Loucy (cell line): ENCODE results near the gene SRD5A2.

ENCODE experiments used
- H2AFZ ChIP-seq: fragments of 200-600 bp; sonication (generic); 2 replicates; pipeline ENCODE4 v1.6.0; 2016; ENCODE audit warnings: antibody characterized with exemption, mild to moderate bottlenecking, low read length, moderate library complexity
- H3F3A ChIP-seq: fragments of 200-600 bp; 2 replicates; pipeline ENCODE4 v1.6.0; 2016; ENCODE audit warnings: antibody characterized with exemption, low read depth, mild to moderate bottlenecking
- H3K27me3 ChIP-seq: fragments of 200-600 bp; sonication (generic); 2 replicates; pipeline ENCODE4 v1.6.1; 2014; ENCODE audit warnings: low read length, mild to moderate bottlenecking; ENCODE audit not compliant: insufficient read depth, poor library complexity, severe bottlenecking
- H3K36me3 ChIP-seq: fragments of 200-600 bp; sonication (generic); 2 replicates; pipeline ENCODE4 v1.6.1; 2016; ENCODE audit warnings: low read length; ENCODE audit not compliant: insufficient read depth
- H3K4me1 ChIP-seq: fragments of 200-600 bp; sonication (generic); 2 replicates; pipeline ENCODE4 v1.5.1; 2014; ENCODE audit warnings: low read length, mild to moderate bottlenecking; ENCODE audit not compliant: insufficient read depth, poor library complexity, severe bottlenecking
- H3K4me2 ChIP-seq: fragments of 200-600 bp; sonication (generic); 2 replicates; pipeline ENCODE4 v1.6.0; 2014; ENCODE audit warnings: antibody characterized with exemption, low read length, low read depth, mild to moderate bottlenecking; ENCODE audit not compliant: poor library complexity, severe bottlenecking
- H3K4me3 ChIP-seq: fragments of 200-600 bp; sonication (generic); 2 replicates; pipeline ENCODE4 v1.5.1; 2014; ENCODE audit warnings: low read length, mild to moderate bottlenecking, mixed read lengths; ENCODE audit not compliant: poor library complexity, severe bottlenecking
- H3K79me2 ChIP-seq: fragments of 200-600 bp; sonication (generic); 2 replicates; pipeline ENCODE4 v1.6.1; 2014; ENCODE audit warnings: low read length; ENCODE audit not compliant: insufficient read depth
- H3K9ac ChIP-seq: fragments of 200-600 bp; sonication (generic); 2 replicates; pipeline ENCODE4 v1.6.0; 2014; ENCODE audit warnings: mild to moderate bottlenecking, low read depth, low read length, moderate library complexity; ENCODE audit not compliant: poor library complexity, severe bottlenecking
- H3K9me2 ChIP-seq: fragments of 200-600 bp; sonication (generic); replicated peaks from 2 replicates; pipeline ENCODE4 v1.6.1; 2016; ENCODE audit warnings: low read depth, low read length, mixed read lengths
- H3K9me3 ChIP-seq: fragments of 200-600 bp; sonication (generic); 2 replicates; pipeline ENCODE4 v1.6.1; 2014; ENCODE audit warnings: mild to moderate bottlenecking, antibody characterized with exemption, low read length, low read depth; ENCODE audit not compliant: insufficient read depth
- H4K20me1 ChIP-seq: fragments of 200-600 bp; sonication (generic); 2 replicates; pipeline ENCODE4 v1.6.0; 2014; ENCODE audit warnings: antibody characterized with exemption, low read length, mild to moderate bottlenecking; ENCODE audit not compliant: insufficient read depth, poor library complexity, severe bottlenecking
- EZH2phosphoT487 ChIP-seq: fragments of 200-600 bp; IDR thresholded peaks from 2 replicates; pipeline ENCODE4 v1.6.1; 2018; ENCODE audit warnings: antibody characterized with exemption, mild to moderate bottlenecking, moderate library complexity, borderline replicate concordance
- TF ChIP-seq, protein P1 (sequence below): fragments of 200-600 bp; sonication (generic); conservative IDR thresholded peaks from 2 replicates; pipeline ENCODE4 v1.5.1; 2014; ENCODE audit warnings: mild to moderate bottlenecking, antibody characterized with exemption, low read length

The SRD5A2 gene

DNA sequence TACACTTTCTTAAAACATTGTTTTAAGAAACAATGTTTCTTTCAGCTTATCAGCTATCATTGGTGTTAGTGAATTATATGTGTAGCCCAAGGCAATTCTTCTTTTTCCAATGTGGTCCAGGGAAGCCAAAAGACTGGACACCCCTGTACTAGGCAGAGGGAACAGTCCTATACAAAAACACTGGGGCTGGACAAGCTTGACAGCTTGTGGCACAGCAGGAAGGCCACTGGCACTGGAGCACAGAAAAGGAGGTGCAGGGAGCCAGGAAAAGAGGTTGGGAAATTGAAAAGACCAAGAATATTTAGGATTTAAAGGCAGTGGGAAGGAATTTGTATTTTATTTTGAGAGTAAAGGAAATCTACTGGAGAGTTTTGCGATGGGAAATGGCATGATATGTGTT is 47.7 kb downstream of the SRD5A2 start:
- Histone ChIP-seq H3K9ac (no peak overlapping the region), H3K4me1 (no peaks in the 10 kb centered on the region), H3K4me2 (no peak overlapping the region), H3F3A (no peaks in the 10 kb centered on the region), H2AFZ (no peak overlapping the region), H3K9me2 (no peaks in the 10 kb centered on the region), H3K4me3 (no peak overlapping the region), H3K36me3 (no peaks in the 10 kb centered on the region), H3K9me3 (no peaks in the 10 kb centered on the region), H4K20me1 (no peaks in the 10 kb centered on the region), H3K27me3 (no peaks in the 10 kb centered on the region), H3K79me2 (no peaks in the 10 kb centered on the region)
- no peak for TF ChIP-seq EZH2phosphoT487
- TF ChIP-seq, protein P1, sequence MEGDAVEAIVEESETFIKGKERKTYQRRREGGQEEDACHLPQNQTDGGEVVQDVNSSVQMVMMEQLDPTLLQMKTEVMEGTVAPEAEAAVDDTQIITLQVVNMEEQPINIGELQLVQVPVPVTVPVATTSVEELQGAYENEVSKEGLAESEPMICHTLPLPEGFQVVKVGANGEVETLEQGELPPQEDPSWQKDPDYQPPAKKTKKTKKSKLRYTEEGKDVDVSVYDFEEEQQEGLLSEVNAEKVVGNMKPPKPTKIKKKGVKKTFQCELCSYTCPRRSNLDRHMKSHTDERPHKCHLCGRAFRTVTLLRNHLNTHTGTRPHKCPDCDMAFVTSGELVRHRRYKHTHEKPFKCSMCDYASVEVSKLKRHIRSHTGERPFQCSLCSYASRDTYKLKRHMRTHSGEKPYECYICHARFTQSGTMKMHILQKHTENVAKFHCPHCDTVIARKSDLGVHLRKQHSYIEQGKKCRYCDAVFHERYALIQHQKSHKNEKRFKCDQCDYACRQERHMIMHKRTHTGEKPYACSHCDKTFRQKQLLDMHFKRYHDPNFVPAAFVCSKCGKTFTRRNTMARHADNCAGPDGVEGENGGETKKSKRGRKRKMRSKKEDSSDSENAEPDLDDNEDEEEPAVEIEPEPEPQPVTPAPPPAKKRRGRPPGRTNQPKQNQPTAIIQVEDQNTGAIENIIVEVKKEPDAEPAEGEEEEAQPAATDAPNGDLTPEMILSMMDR: no peak

DNA sequence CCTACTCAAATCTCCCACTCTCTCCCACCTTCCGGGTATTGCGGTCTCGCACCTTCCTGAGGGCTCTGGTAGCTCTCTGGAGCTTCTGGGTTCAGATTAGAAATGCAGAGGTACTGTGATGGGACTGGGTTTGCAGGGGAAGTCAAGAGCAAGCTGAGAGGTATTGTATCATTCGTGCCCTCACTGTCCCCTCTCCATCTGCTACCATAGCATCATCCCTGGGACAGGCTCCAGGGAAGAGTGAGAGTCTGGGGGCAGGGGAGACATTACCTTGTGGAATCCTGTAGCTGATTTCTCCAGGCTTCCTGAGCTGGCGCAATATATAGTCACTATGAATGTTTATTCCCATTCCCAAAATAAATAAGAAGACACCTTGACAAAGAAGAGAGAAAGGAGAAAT is 49.6 kb downstream of the SRD5A2 start:
- Histone ChIP-seq H4K20me1 (no peaks in the 10 kb centered on the region), H2AFZ (no peak overlapping the region), H3K27me3 (no peaks in the 10 kb centered on the region), H3K4me2 (no peak overlapping the region), H3K79me2 (no peaks in the 10 kb centered on the region), H3K36me3 (no peaks in the 10 kb centered on the region), H3K4me3 (no peak overlapping the region), H3K4me1 (no peaks in the 10 kb centered on the region), H3K9ac (no peak overlapping the region), H3K9me3 (no peaks in the 10 kb centered on the region), H3F3A (no peaks in the 10 kb centered on the region), H3K9me2 (no peaks in the 10 kb centered on the region)
- TF ChIP-seq EZH2phosphoT487: no peak

DNA sequence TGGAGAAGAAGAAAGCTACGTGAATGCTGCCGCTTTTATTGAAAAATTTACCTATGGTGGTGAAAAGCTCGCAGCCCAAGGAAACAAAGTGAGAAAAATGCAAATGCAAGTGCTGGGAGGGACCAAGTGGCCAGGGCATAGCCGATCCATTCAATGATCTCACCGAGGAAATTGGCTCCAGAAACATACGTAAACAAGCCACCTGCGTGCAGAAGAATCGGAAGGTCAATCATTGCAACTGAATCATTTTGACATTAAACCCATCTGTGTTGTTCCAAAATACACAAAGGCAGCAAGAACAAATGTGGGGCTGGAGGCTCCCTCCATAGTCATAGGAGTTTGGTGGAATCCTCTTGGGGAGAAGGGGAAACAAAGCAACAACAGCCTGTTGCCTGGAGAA is 51.5 kb downstream of the SRD5A2 start:
- H3K4me1 ChIP-seq: no peaks in the 10 kb centered on the region
- no peaks in the 10 kb centered on the region for H3K79me2 ChIP-seq
- no peaks in the 10 kb centered on the region for H3K36me3 ChIP-seq
- no peak overlapping the region for H3K4me3 ChIP-seq
- no peak overlapping the region for H3K4me2 ChIP-seq
- TF ChIP-seq, protein P1: no peak
- TF ChIP-seq EZH2phosphoT487: no peak
- no peak overlapping the region for H2AFZ ChIP-seq
- H3K9me3 ChIP-seq: no peaks in the 10 kb centered on the region
- no peaks in the 10 kb centered on the region for H3K27me3 ChIP-seq
- H3F3A ChIP-seq: no peaks in the 10 kb centered on the region
- H3K9me2 ChIP-seq: no peaks in the 10 kb centered on the region
- no peak overlapping the region for H3K9ac ChIP-seq
- H4K20me1 ChIP-seq: no peaks in the 10 kb centered on the region

DNA sequence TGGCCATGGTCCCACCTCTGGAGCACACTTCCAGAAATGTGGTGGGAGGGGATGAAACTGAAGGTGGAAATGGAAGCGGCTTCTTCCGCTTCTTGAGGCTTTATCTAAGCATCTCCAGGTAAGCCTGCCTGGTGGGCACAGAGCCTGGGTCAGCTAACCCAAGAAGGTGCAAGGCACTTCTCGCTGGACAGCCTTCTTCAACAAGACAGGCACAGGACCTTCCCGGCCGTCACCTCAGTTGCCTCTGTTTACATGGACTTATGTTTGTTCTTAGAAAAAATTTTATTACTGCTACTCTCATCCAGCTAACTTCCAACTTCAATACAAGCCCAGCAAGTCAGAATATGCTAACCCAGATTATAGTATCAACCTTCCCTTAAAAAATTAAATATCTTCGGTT is 51.9 kb downstream of the SRD5A2 start:
- H3F3A ChIP-seq: no peaks in the 10 kb centered on the region
- no peak overlapping the region for H3K4me3 ChIP-seq
- H3K79me2 ChIP-seq: no peaks in the 10 kb centered on the region
- no peaks in the 10 kb centered on the region for H3K4me1 ChIP-seq
- no peak overlapping the region for H3K9ac ChIP-seq
- no peaks in the 10 kb centered on the region for H3K36me3 ChIP-seq
- TF ChIP-seq, protein P1: no peak
- no peaks in the 10 kb centered on the region for H3K9me3 ChIP-seq
- H3K9me2 ChIP-seq: no peaks in the 10 kb centered on the region
- no peak overlapping the region for H2AFZ ChIP-seq
- no peaks in the 10 kb centered on the region for H3K27me3 ChIP-seq
- no peaks in the 10 kb centered on the region for H4K20me1 ChIP-seq
- no peak overlapping the region for H3K4me2 ChIP-seq
